ENCODE results near the gene MACC1.

The MACC1 gene

DNA sequence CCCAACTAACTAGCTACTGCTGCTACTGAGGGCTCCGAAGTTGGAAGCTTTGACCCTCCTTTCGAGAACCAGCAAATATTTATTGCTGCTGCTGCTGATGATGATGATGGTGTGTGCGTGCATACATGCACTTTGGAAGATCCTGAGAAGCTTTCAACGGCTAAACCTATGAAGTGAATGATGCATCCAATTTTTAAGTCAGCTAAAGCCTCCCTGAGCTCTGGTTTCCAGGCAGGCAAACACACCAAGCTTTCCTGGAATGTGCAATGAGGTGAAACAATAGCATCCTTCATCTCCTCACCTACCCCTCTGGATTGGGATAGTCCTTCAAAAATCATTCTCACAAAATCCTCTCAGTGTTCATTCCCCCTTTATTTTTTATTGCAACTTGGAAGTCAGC lies 13.9 kb downstream of the MACC1 start:
- H3K4me1 ChIP-seq: peaks cover 5% of the 10 kb centered on the region
- no peaks in the 10 kb centered on the region for H3K27me3 ChIP-seq (ENCODE audit: control insufficient read depth, insufficient read depth, low read length)
- TF ChIP-seq, protein P1, sequence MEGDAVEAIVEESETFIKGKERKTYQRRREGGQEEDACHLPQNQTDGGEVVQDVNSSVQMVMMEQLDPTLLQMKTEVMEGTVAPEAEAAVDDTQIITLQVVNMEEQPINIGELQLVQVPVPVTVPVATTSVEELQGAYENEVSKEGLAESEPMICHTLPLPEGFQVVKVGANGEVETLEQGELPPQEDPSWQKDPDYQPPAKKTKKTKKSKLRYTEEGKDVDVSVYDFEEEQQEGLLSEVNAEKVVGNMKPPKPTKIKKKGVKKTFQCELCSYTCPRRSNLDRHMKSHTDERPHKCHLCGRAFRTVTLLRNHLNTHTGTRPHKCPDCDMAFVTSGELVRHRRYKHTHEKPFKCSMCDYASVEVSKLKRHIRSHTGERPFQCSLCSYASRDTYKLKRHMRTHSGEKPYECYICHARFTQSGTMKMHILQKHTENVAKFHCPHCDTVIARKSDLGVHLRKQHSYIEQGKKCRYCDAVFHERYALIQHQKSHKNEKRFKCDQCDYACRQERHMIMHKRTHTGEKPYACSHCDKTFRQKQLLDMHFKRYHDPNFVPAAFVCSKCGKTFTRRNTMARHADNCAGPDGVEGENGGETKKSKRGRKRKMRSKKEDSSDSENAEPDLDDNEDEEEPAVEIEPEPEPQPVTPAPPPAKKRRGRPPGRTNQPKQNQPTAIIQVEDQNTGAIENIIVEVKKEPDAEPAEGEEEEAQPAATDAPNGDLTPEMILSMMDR (IDR thresholded peaks at IDR 0.05): no peak
- no peaks in the 10 kb centered on the region for H3K79me2 ChIP-seq
- H3K36me3 ChIP-seq (ENCODE audit: control insufficient read depth, insufficient read depth, low read length): no peaks in the 10 kb centered on the region
- H3K4me2 ChIP-seq (ENCODE audit: low read length): no peak overlapping the region
- no peak overlapping the region for H2AFZ ChIP-seq
- no peaks in the 10 kb centered on the region for H3K9me3 ChIP-seq (ENCODE audit: control insufficient read depth, low read length)
- no peak overlapping the region for H3K9ac ChIP-seq
- no peak overlapping the region for H3K27ac ChIP-seq
- H3K4me3 ChIP-seq (ENCODE audit: low read depth, low read length): no peak overlapping the region

DNA sequence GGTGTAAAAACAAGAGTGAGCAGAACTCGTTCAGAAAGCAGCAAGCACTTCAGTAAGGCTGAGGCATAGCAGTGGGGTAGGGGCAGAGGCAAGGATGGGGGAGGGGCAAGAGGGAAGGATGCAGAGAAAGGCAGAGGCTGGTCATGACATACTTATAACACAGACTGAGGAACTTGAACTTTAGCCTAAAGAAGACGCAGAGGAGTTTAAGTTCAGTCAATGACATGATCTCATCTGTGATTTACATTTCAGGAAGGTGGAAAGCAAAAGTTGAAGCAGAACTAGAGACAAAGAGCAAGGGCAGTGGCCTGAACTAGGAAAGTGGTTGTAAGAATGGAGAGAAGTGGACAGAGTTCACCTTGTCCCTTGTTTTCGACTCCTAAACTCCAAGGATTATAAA lies 15.8 kb downstream of the MACC1 start:
- no peaks in the 10 kb centered on the region for H3K36me3 ChIP-seq (ENCODE audit: control insufficient read depth, insufficient read depth, low read length)
- no peak overlapping the region for H3K9ac ChIP-seq
- H3K27me3 ChIP-seq (ENCODE audit: control insufficient read depth, insufficient read depth, low read length): no peaks in the 10 kb centered on the region
- peaks cover 5% of the 10 kb centered on the region for H3K4me1 ChIP-seq
- H2AFZ ChIP-seq: no peak overlapping the region
- no peak overlapping the region for H3K27ac ChIP-seq
- H3K79me2 ChIP-seq: no peaks in the 10 kb centered on the region
- TF ChIP-seq, protein P1 (IDR thresholded peaks at IDR 0.05): no peak
- H3K9me3 ChIP-seq (ENCODE audit: control insufficient read depth, low read length): no peaks in the 10 kb centered on the region
- no peak overlapping the region for H3K4me2 ChIP-seq (ENCODE audit: low read length)
- no peak overlapping the region for H3K4me3 ChIP-seq (ENCODE audit: low read depth, low read length)

DNA sequence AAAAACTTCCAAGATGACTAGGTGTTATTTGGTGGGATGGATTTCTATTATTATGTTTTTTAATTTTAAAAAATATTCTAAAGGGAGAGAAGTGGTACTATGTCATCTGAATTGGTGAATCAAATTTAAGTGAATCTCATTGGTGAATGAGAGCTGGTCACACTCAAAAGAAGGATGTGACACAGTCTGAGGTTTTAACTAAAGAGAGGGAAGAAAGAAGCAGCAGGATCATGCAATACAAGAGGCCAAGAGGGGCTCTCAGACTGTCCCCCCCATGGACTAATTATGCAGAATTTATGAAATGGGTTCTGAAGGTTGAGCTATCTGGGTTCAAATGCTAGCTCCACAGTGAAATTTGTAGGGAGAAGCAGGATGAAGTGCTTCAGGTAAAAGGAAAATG lies 16.2 kb downstream of the MACC1 start:
- H3K9ac ChIP-seq: no peak overlapping the region
- H3K9me3 ChIP-seq (ENCODE audit: control insufficient read depth, low read length): no peaks in the 10 kb centered on the region
- H3K27me3 ChIP-seq (ENCODE audit: control insufficient read depth, insufficient read depth, low read length): no peaks in the 10 kb centered on the region
- H3K27ac ChIP-seq: no peak overlapping the region
- H3K4me1 ChIP-seq: peaks cover 5% of the 10 kb centered on the region
- H3K4me3 ChIP-seq (ENCODE audit: low read depth, low read length): no peak overlapping the region
- H3K36me3 ChIP-seq (ENCODE audit: control insufficient read depth, insufficient read depth, low read length): no peaks in the 10 kb centered on the region
- no peak overlapping the region for H2AFZ ChIP-seq
- no peak overlapping the region for H3K4me2 ChIP-seq (ENCODE audit: low read length)
- no peaks in the 10 kb centered on the region for H3K79me2 ChIP-seq
- TF ChIP-seq, protein P1 (IDR thresholded peaks at IDR 0.05): no peak

DNA sequence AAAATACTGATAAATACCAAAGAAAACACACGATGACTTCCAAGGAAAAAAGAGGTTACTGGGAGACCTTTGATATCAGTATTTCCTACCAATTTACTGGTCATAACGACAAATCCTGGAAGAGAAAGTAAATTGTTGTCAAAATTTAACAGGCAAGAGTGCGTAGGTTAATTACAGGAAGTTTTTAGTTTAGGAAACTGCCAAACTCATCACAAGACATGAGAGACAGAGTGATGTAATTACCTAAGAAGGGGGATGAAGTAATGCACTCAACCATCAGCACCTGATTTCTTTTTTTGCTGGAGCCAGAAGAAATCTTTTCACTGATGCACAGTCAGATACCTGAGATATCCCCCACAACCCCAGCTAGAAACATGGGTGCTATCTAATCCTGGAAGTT lies 16.8 kb downstream of the MACC1 start:
- no peaks in the 10 kb centered on the region for H3K9me3 ChIP-seq (ENCODE audit: control insufficient read depth, low read length)
- peaks cover 5% of the 10 kb centered on the region for H3K4me1 ChIP-seq
- no peak overlapping the region for H3K9ac ChIP-seq
- no peaks in the 10 kb centered on the region for H3K36me3 ChIP-seq (ENCODE audit: control insufficient read depth, insufficient read depth, low read length)
- no peaks in the 10 kb centered on the region for H3K27me3 ChIP-seq (ENCODE audit: control insufficient read depth, insufficient read depth, low read length)
- no peak overlapping the region for H3K4me3 ChIP-seq (ENCODE audit: low read depth, low read length)
- no peak overlapping the region for H3K4me2 ChIP-seq (ENCODE audit: low read length)
- no peak overlapping the region for H2AFZ ChIP-seq
- no peak overlapping the region for H3K27ac ChIP-seq
- TF ChIP-seq, protein P1 (IDR thresholded peaks at IDR 0.05): no peak
- no peaks in the 10 kb centered on the region for H3K79me2 ChIP-seq

DNA sequence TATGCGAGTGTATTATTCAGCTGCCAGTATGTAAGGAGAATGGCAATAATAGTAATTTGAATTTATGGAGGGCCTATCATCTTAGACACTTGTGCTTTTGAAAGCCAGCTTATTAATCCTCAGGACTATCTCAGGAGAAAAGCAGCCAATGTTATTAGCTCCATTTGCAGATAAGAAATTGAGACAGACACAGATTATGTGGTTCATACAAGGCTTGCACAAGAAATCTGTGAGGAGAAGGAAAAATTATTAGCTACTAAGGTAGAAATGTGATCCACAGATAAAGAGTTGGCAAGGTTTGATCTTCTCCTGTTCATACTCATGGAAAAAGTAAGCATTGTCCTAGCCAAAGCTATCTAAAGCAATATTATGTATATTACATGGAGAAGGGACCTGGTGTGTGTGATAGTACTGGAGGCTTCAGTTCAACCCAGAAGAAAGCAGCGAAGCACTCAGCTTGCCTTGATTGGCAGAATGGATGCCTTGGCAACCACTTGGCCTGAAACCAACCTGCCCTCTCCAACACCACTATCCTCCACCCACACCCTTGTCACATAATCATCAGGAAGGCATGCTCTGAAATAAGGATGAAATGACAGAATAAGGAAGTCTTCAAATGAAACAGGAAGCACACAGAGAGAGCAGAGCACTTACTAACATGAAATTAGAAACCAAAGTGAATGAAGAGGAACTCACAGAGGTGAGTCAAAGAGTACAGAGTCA lies 18.0 kb downstream of the MACC1 start:
- H3K27me3 ChIP-seq (ENCODE audit: control insufficient read depth, insufficient read depth, low read length): no peaks in the 10 kb centered on the region
- H3K4me3 ChIP-seq (ENCODE audit: low read depth, low read length): no peak overlapping the region
- H3K79me2 ChIP-seq: no peaks in the 10 kb centered on the region
- H3K4me2 ChIP-seq (ENCODE audit: low read length): no peak overlapping the region
- no peak overlapping the region for H2AFZ ChIP-seq
- H3K27ac ChIP-seq: no peak overlapping the region
- H3K9me3 ChIP-seq (ENCODE audit: control insufficient read depth, low read length): no peaks in the 10 kb centered on the region
- no peak overlapping the region for H3K9ac ChIP-seq
- no peaks in the 10 kb centered on the region for H3K36me3 ChIP-seq (ENCODE audit: control insufficient read depth, insufficient read depth, low read length)
- H3K4me1 ChIP-seq: peaks cover 5% of the 10 kb centered on the region
- TF ChIP-seq, protein P1 (IDR thresholded peaks at IDR 0.05): no peak
